Fibroblast of skin of right biceps (primary cell): ENCODE results near the gene PRKCA.
"Not testable (repeated sequence)": the region's sequence is repeated elsewhere in the genome, so short reads cannot be mapped to it uniquely, and the experiment has no call there.

Experiments
- DNase-seq: peaks from one replicate; pipeline ENCODE4 v3.0.0-alpha.2; 2013

Gene PRKCA

GRCh38 chr17:66469461-66469860 is 167.0 kb downstream of the PRKCA start:
- no peak for DNase-seq

GRCh38 chr17:66469890-66470289 is 167.5 kb downstream of the PRKCA start:
- no peak for DNase-seq

GRCh38 chr17:66472123-66472522 is 169.7 kb downstream of the PRKCA start:
- DNase-seq = no peak

- no peak for DNase-seq
Observed at GRCh38 chr17:66474258-66474657, 171.8 kb downstream of the PRKCA start.

- no peak for DNase-seq
Observed at GRCh38 chr17:66474806-66475497, 172.5 kb downstream of the PRKCA start.

- DNase-seq = no peak
Observed at GRCh38 chr17:66476014-66476413, 173.6 kb downstream of the PRKCA start.

- no peak for DNase-seq
Observed at GRCh38 chr17:66477615-66478283, 175.3 kb downstream of the PRKCA start.

- not testable (repeated sequence) for DNase-seq
Observed at GRCh38 chr17:66479230-66479889, 176.9 kb downstream of the PRKCA start.

- no peak for DNase-seq
Observed at GRCh38 chr17:66480243-66480642, 177.8 kb downstream of the PRKCA start.

- no peak for DNase-seq
Observed at GRCh38 chr17:66480802-66481201, 178.4 kb downstream of the PRKCA start.

- DNase-seq = no peak
Observed at GRCh38 chr17:66481271-66481670, 178.9 kb downstream of the PRKCA start.

GRCh38 chr17:66483906-66484305 is 181.5 kb downstream of the PRKCA start:
- DNase-seq = no peak

- no peak for DNase-seq
Observed at GRCh38 chr17:66485309-66485947, 183.0 kb downstream of the PRKCA start.

GRCh38 chr17:66487121-66487520 is 184.7 kb downstream of the PRKCA start:
- no peak for DNase-seq

- DNase-seq = no peak
Observed at GRCh38 chr17:66487981-66488468, 185.6 kb downstream of the PRKCA start.

GRCh38 chr17:66488864-66489263 is 186.5 kb downstream of the PRKCA start:
- no peak for DNase-seq

- not testable (repeated sequence) for DNase-seq
Observed at GRCh38 chr17:66489576-66489975, 187.2 kb downstream of the PRKCA start.

- peak; percentile 27 for DNase-seq
Observed at GRCh38 chr17:66491213-66491612, 188.8 kb downstream of the PRKCA start.

GRCh38 chr17:66491665-66492064 is 189.3 kb downstream of the PRKCA start:
- DNase-seq = no peak

GRCh38 chr17:66492080-66492479 is 189.7 kb downstream of the PRKCA start:
- DNase-seq = no peak

GRCh38 chr17:66492561-66493005 is 190.2 kb downstream of the PRKCA start:
- DNase-seq = peak; percentile 71

- DNase-seq = peak; percentile 79
Observed at GRCh38 chr17:66493283-66494019, 191.0 kb downstream of the PRKCA start.
